ENCODE results near the gene TPM1. TPM values are rescaled to one million over a fixed set of nuclear protein-coding genes. Genes with fewer than 3 reads are reported as not detected.

The TPM1 gene
- total and polyA plus RNA-seq, 2 of the 4 experiments (the other 2 are of a cell fraction), result 661 to 1,623 TPM

GRCh38 chr15:63088533-63089245, 46.1 kb downstream of the TPM1 start:
- WGBS, 2 experiments (ENCODE audit: extremely low coverage in 2 of 2, insufficient read length in 1 of 2), result 17% methylated on average over 1 of the region's 6 CpGs; no CpG with 5 or more reads in 1 of the 2 experiments
- POLR2A ChIA-PET (ENCODE audit: unreplicated experiment), result interaction anchor here (0.6 to 1.2 kb wide), 4 partner anchors 36 to 330 kb away, joined by 3 to 5 read pairs (median 4); partner anchors contain the start of gene RPS27L

More at GRCh38 chr15:63088533-63089245, 46.1 kb downstream of the TPM1 start:
- H2AK5ac ChIP-seq (ENCODE audit: low read depth, low read length), result peak overlapping the region; percentile 82
- peak overlapping the region; percentile 88 for H3K14ac ChIP-seq (replicated peaks; ENCODE audit: low read depth, low read length)
- H3K18ac ChIP-seq (ENCODE audit: low read depth, low read length), result peak overlapping the region; percentile 71
- H2BK5ac ChIP-seq (ENCODE audit: low read depth, low read length, poor library complexity, severe bottlenecking), result peak overlapping the region; percentile 91
- in situ Hi-C loops (cut with MboI; ENCODE audit: low sequenced_read_pairs), result no loop called here
- H2BK20ac ChIP-seq (ENCODE audit: low read depth, low read length), result peak overlapping the region; percentile 87
- peak overlapping the region; percentile 83 for H4K5ac ChIP-seq (ENCODE audit: low read depth, low read length)
- H3K9me3 ChIP-seq (ENCODE audit: control insufficient read depth, insufficient read depth, low read length), result no peaks in the 10 kb centered on the region
- H3K9me1 ChIP-seq (ENCODE audit: insufficient read depth, low read length), result peaks cover 13% of the 10 kb centered on the region
- H3K9ac ChIP-seq (ENCODE audit: low read depth, low read length), result peak overlapping the region; percentile 31; the same call in 1 of the 2 replicates
- peaks cover 23% of the 10 kb centered on the region for H3K4me1 ChIP-seq (ENCODE audit: control insufficient read depth, insufficient read depth, low read length)
- no peak for DNase-seq
- intact Hi-C loops (cut with micrococcal nuclease), result loop anchor here (1.0 kb wide), 1 partner anchor 20 kb away; no protein-coding TSS in a partner anchor
- dilution Hi-C loops (cut with HindIII; ENCODE audit: low sequenced_read_pairs, unreplicated experiment), result no loop called here
- peak overlapping the region; percentile 93 for H4K91ac ChIP-seq (ENCODE audit: insufficient read depth, low read depth, low read length)
- H2BK120ac ChIP-seq (ENCODE audit: low read depth, low read length), result peak overlapping the region; percentile 96
- peak overlapping the region; percentile 80 for H3K27ac ChIP-seq (ENCODE audit: insufficient read depth, low read length)
- no peaks in the 10 kb centered on the region for H3K27me3 ChIP-seq (ENCODE audit: control insufficient read depth, insufficient read depth, low read length)
- peak overlapping the region; percentile 79; the same call in 2 of the 3 replicates for H2BK15ac ChIP-seq (ENCODE audit: low read depth, low read length)
- CTCF ChIA-PET, result interaction anchor here (0.6 to 1.2 kb wide), 2 partner anchors 40 to 306 kb away, joined by 3 read pairs; no protein-coding TSS in a partner anchor
- no peak for ATAC-seq (ENCODE audit: low read depth)
- TF ChIP-seq CEBPB (IDR thresholded peaks at IDR 0.05; ENCODE audit: low read depth, low read length), result no peak
- TF ChIP-seq POLR2A (IDR thresholded peaks at IDR 0.05; ENCODE audit: low read depth, low read length), result no peak
- TF ChIP-seq SMC3 (IDR thresholded peaks at IDR 0.05; ENCODE audit: low read depth, low read length), result no peak
- TF ChIP-seq BHLHE40 (IDR thresholded peaks at IDR 0.05; ENCODE audit: low read depth, low read length), result no peak
- no peak for TF ChIP-seq MAFK (IDR thresholded peaks at IDR 0.05; ENCODE audit: low read depth, low read length)
- TF ChIP-seq RCOR1 (IDR thresholded peaks at IDR 0.05; ENCODE audit: insufficient replicate concordance, low read length), result no peak
- no peak for TF ChIP-seq RAD21 (IDR thresholded peaks at IDR 0.05; ENCODE audit: low read length)
- H3K4me3 ChIP-seq (ENCODE audit: insufficient read depth, low read depth, low read length), result no peak overlapping the region
- H4K20me1 ChIP-seq (ENCODE audit: insufficient read depth, low read length), result no peaks in the 10 kb centered on the region
- peak overlapping the region; percentile 27 to 90 for H4K8ac ChIP-seq (ENCODE audit: low read depth in 2 of 2, low read length in 2 of 2)
- H3K36me3 ChIP-seq (ENCODE audit: control insufficient read depth, insufficient read depth, low read length), result no peaks in the 10 kb centered on the region
- peak overlapping the region; percentile 57 for H2AK9ac ChIP-seq (replicated peaks; ENCODE audit: low read depth, low read length, poor library complexity)
- peak overlapping the region; percentile 92 for H3K4ac ChIP-seq (ENCODE audit: low read depth, low read length)
- peak overlapping the region; percentile 6; the same call in 1 of the 2 replicates for H3K4me2 ChIP-seq (ENCODE audit: low read depth, low read length)
- H3K56ac ChIP-seq (ENCODE audit: extremely low read depth, insufficient read depth, low read length), result peak overlapping the region; percentile 44; the same call in 1 of the 2 replicates
- peak overlapping the region; percentile 83 for H2AFZ ChIP-seq (replicated peaks; ENCODE audit: low read length, poor library complexity)
- BruUV-seq (replicated peaks), result no TSS peak
- peaks cover 0 to 6% of the 10 kb centered on the region in 2 experiments; a peak in 2 of 4 replicates for H3K79me1 ChIP-seq (ENCODE audit: low read depth in 1 of 2, low read length in 2 of 2)
- peak overlapping the region; percentile 87 for H3K23ac ChIP-seq (ENCODE audit: low read depth, low read length)
